ENCODE data around the gene KCNK5. TPM values are rescaled to one million over a fixed set of nuclear protein-coding genes. Genes with fewer than 3 reads are reported as not detected.

KCNK5 gene
- polyA plus RNA-seq, 1 donor from 2014 or later: not detected

- H3K9me3 ChIP-seq (ENCODE audit: low read length): no peaks in the 10 kb centered on the region
- TF ChIP-seq EZH2 (IDR thresholded peaks at IDR 0.05; ENCODE audit: borderline replicate concordance, insufficient read depth, low read length, poor library complexity, severe bottlenecking) (no peak), CTCF (IDR thresholded peaks at IDR 0.05; ENCODE audit: poor library complexity, severe bottlenecking) (no peak), EP300 (conservative IDR thresholded peaks at IDR 0.05; ENCODE audit: poor library complexity, severe bottlenecking) (no peak), SMC3 (conservative IDR thresholded peaks at IDR 0.05; ENCODE audit: poor library complexity) (no peak), RAD21 (conservative IDR thresholded peaks at IDR 0.05) (no peak), MXI1 (conservative IDR thresholded peaks at IDR 0.05; ENCODE audit: poor library complexity, severe bottlenecking) (no peak), TAF1 (IDR thresholded peaks at IDR 0.05; ENCODE audit: low read depth) (no peak), POLR2AphosphoS5 (IDR thresholded peaks at IDR 0.05) (no peak)
- TF ChIP-seq, protein P1, sequence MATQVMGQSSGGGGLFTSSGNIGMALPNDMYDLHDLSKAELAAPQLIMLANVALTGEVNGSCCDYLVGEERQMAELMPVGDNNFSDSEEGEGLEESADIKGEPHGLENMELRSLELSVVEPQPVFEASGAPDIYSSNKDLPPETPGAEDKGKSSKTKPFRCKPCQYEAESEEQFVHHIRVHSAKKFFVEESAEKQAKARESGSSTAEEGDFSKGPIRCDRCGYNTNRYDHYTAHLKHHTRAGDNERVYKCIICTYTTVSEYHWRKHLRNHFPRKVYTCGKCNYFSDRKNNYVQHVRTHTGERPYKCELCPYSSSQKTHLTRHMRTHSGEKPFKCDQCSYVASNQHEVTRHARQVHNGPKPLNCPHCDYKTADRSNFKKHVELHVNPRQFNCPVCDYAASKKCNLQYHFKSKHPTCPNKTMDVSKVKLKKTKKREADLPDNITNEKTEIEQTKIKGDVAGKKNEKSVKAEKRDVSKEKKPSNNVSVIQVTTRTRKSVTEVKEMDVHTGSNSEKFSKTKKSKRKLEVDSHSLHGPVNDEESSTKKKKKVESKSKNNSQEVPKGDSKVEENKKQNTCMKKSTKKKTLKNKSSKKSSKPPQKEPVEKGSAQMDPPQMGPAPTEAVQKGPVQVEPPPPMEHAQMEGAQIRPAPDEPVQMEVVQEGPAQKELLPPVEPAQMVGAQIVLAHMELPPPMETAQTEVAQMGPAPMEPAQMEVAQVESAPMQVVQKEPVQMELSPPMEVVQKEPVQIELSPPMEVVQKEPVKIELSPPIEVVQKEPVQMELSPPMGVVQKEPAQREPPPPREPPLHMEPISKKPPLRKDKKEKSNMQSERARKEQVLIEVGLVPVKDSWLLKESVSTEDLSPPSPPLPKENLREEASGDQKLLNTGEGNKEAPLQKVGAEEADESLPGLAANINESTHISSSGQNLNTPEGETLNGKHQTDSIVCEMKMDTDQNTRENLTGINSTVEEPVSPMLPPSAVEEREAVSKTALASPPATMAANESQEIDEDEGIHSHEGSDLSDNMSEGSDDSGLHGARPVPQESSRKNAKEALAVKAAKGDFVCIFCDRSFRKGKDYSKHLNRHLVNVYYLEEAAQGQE (IDR thresholded peaks at IDR 0.05; ENCODE audit: borderline replicate concordance): no peak
- no peaks in the 10 kb centered on the region for H4K20me1 ChIP-seq (ENCODE audit: insufficient read depth)
- H3K9me2 ChIP-seq (ENCODE audit: insufficient read depth, low read length): no peaks in the 10 kb centered on the region
- no peak overlapping the region for H3K9ac ChIP-seq (ENCODE audit: low read length)
- no peaks in the 10 kb centered on the region for H3K79me2 ChIP-seq (replicated peaks; ENCODE audit: insufficient read depth, low read length)
- no peak overlapping the region for H2AFZ ChIP-seq (ENCODE audit: low read depth, low read length)
- no peaks in the 10 kb centered on the region for H3F3A ChIP-seq (ENCODE audit: insufficient read depth, low read length, poor library complexity, severe bottlenecking)
- H3K4me3 ChIP-seq (ENCODE audit: low read length): no peak overlapping the region
- no peak overlapping the region for H3K27ac ChIP-seq (ENCODE audit: low read length)
- no peaks in the 10 kb centered on the region for H3K27me3 ChIP-seq (ENCODE audit: insufficient read depth, low read depth, low read length)
- no peak overlapping the region for H3K4me2 ChIP-seq (ENCODE audit: low read length)
- H3K36me3 ChIP-seq (ENCODE audit: insufficient read depth, low read length): no peaks in the 10 kb centered on the region
Measured at GRCh38 chr6:39189131-39189530, 40.1 kb downstream of the KCNK5 start.

DNA sequence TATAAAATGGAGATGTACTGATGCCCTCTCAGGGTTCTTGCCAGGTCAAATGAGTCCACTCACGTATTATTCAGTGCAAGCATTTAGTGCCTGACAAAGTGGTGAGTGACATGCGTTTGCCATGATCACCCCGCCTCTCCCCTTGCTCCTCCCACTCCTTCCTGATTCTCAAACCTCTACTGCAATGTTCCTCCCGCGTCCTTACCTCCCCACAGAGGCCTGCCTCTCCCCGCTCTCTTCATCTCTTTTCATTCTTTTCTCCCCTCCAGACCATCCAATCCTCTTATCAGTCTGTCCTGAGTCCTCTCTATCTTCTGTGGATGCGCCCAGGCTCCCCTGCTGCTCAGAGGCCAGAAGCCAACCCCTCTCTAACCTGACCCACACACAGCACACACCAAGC is 40.7 kb downstream of the KCNK5 start:
- Histone ChIP-seq H3K79me2 (replicated peaks; ENCODE audit: insufficient read depth, low read length) (no peaks in the 10 kb centered on the region), H3K36me3 (ENCODE audit: insufficient read depth, low read length) (no peaks in the 10 kb centered on the region), H2AFZ (ENCODE audit: low read depth, low read length) (no peak overlapping the region), H3F3A (ENCODE audit: insufficient read depth, low read length, poor library complexity, severe bottlenecking) (no peaks in the 10 kb centered on the region), H3K27ac (ENCODE audit: low read length) (no peak overlapping the region), H3K4me2 (ENCODE audit: low read length) (no peak overlapping the region), H3K9me2 (ENCODE audit: insufficient read depth, low read length) (no peaks in the 10 kb centered on the region), H4K20me1 (ENCODE audit: insufficient read depth) (no peaks in the 10 kb centered on the region), H3K9ac (ENCODE audit: low read length) (no peak overlapping the region), H3K4me3 (ENCODE audit: low read length) (no peak overlapping the region), H3K9me3 (ENCODE audit: low read length) (no peaks in the 10 kb centered on the region), H3K27me3 (ENCODE audit: insufficient read depth, low read depth, low read length) (no peaks in the 10 kb centered on the region)
- TF ChIP-seq SMC3 (conservative IDR thresholded peaks at IDR 0.05; ENCODE audit: poor library complexity) (no peak), CTCF (IDR thresholded peaks at IDR 0.05; ENCODE audit: poor library complexity, severe bottlenecking) (no peak), EZH2 (IDR thresholded peaks at IDR 0.05; ENCODE audit: borderline replicate concordance, insufficient read depth, low read length, poor library complexity, severe bottlenecking) (no peak), EP300 (conservative IDR thresholded peaks at IDR 0.05; ENCODE audit: poor library complexity, severe bottlenecking) (no peak), RAD21 (conservative IDR thresholded peaks at IDR 0.05) (no peak), MXI1 (conservative IDR thresholded peaks at IDR 0.05; ENCODE audit: poor library complexity, severe bottlenecking) (no peak), TAF1 (IDR thresholded peaks at IDR 0.05; ENCODE audit: low read depth) (no peak), POLR2AphosphoS5 (IDR thresholded peaks at IDR 0.05) (no peak)
- TF ChIP-seq, protein P1 (IDR thresholded peaks at IDR 0.05; ENCODE audit: borderline replicate concordance): no peak

All from neural cell (in vitro differentiated cells).